DOHH2 (cell line): ENCODE results near the gene CMIP.

Source experiments
- H3F3A ChIP-seq: fragments of 200-600 bp; sonication (generic), shearing (Covaris generic); 2 replicates; pipeline ENCODE4 v1.6.0; 2016; ENCODE audit warnings: antibody characterized with exemption, mild to moderate bottlenecking; ENCODE audit not compliant: control insufficient read depth, insufficient read depth
- H3K27ac ChIP-seq: fragments of 200-600 bp; sonication (generic); 2 replicates; pipeline ENCODE4 v1.5.1; 2014; ENCODE audit warnings: low read depth, mild to moderate bottlenecking, low read length, moderate library complexity
- H3K27me3 ChIP-seq: fragments of 200-600 bp; sonication (generic); 2 replicates; pipeline ENCODE4 v1.6.1; 2014; ENCODE audit warnings: mild to moderate bottlenecking, low read length, mixed read lengths; ENCODE audit not compliant: control insufficient read depth
- H3K36me3 ChIP-seq: fragments of 200-600 bp; sonication (generic); 2 replicates; pipeline ENCODE4 v1.6.1; 2014; ENCODE audit warnings: mild to moderate bottlenecking, low read length, moderate library complexity, mixed read lengths; ENCODE audit not compliant: control insufficient read depth
- H3K4me1 ChIP-seq: fragments of 200-600 bp; sonication (generic); 2 replicates; pipeline ENCODE4 v1.6.1; 2014; ENCODE audit warnings: mild to moderate bottlenecking, low read length, mixed read lengths; ENCODE audit not compliant: control insufficient read depth
- H3K4me2 ChIP-seq: fragments of 200-600 bp; sonication (generic); 2 replicates; pipeline ENCODE4 v1.6.0; 2014; ENCODE audit warnings: mild to moderate bottlenecking, low read length, moderate library complexity
- H3K4me3 ChIP-seq: fragments of 200-600 bp; sonication (generic); 2 replicates; pipeline ENCODE4 v1.5.1; 2014; ENCODE audit warnings: mild to moderate bottlenecking, low read length, mixed read lengths
- H3K79me2 ChIP-seq: fragments of 200-600 bp; sonication (generic); 2 replicates; pipeline ENCODE4 v1.6.1; 2014; ENCODE audit warnings: mild to moderate bottlenecking, low read length, mixed read lengths; ENCODE audit not compliant: control insufficient read depth
- H3K9me2 ChIP-seq: fragments of 200-600 bp; sonication (generic); replicated peaks from 2 replicates; pipeline ENCODE4 v1.6.1; 2014; ENCODE audit warnings: mild to moderate bottlenecking, low read length, mixed read lengths; ENCODE audit not compliant: control insufficient read depth
- H3K9me3 ChIP-seq: fragments of 200-600 bp; sonication (generic); 2 replicates; pipeline ENCODE4 v1.6.1; 2014; ENCODE audit warnings: antibody characterized with exemption, low read length, mixed read lengths; ENCODE audit not compliant: control insufficient read depth, insufficient read depth
- H4K20me1 ChIP-seq: fragments of 200-600 bp; sonication (generic); 2 replicates; pipeline ENCODE4 v1.6.0; 2014; ENCODE audit warnings: low read depth, mild to moderate bottlenecking, antibody characterized with exemption, low read length, moderate library complexity; ENCODE audit not compliant: control insufficient read depth, insufficient read depth
- EZH2phosphoT487 ChIP-seq: fragments of 200-600 bp; sonication (generic); IDR thresholded peaks from 2 replicates; pipeline ENCODE4 v1.6.1; 2017; ENCODE audit warnings: borderline replicate concordance, mild to moderate bottlenecking, antibody characterized with exemption, low read length, moderate library complexity, mixed read lengths
- TF ChIP-seq, protein P1 (sequence below): fragments of 200-600 bp; sonication (generic); IDR thresholded peaks from one replicate; pipeline ENCODE4 v1.5.1; 2014; ENCODE audit warnings: antibody characterized with exemption, mild to moderate bottlenecking, low read depth, low read length; ENCODE audit not compliant: poor library complexity, severe bottlenecking

Gene CMIP

DNA sequence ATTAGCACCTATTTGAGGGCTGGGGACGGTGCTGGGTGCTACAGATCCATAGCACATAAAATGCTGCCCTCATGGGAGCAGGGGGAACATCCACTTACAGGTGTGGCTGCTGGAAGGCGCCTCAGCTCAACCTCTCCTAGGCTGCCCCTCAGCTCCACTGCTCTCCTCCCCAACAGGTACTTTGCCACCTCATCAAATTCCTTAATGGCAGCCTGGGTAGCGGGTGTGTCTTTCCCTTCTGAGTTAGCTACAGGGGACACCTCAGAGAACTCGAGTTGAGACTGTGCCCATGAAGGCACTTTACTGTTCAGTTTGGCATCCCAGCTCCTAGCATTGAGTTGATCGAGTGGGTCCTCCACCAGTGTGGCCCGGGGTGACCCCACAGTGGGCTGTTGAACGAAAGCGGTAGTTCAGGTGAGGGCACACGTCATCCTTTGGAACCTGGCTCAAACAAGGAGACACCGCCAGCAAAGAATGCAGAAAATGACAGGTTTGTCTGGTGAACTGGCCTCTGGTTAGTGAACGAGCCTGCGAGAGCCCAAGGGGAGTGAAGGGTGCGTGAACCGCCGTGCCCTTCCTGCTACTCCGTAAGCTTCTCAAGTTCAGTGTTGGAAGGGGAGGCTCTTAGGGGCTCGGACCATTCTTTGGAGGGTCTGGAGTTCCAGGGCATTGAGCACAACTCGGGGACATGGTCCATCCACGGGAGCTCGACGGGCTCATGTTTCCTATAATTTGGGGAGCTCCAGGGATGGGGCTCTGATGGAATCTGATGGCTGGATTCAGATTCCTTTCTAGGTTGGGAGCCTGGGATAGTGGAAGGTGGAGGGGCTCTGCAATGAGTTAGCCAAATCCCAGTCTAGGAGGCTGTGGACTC, 3.5 kb upstream of the CMIP start:
- H3K4me1 ChIP-seq = peaks cover 10% of the 10 kb centered on the region
- peaks cover 5% of the 10 kb centered on the region; the same call in 1 of the 2 replicates for H3K36me3 ChIP-seq
- TF ChIP-seq, protein P1, sequence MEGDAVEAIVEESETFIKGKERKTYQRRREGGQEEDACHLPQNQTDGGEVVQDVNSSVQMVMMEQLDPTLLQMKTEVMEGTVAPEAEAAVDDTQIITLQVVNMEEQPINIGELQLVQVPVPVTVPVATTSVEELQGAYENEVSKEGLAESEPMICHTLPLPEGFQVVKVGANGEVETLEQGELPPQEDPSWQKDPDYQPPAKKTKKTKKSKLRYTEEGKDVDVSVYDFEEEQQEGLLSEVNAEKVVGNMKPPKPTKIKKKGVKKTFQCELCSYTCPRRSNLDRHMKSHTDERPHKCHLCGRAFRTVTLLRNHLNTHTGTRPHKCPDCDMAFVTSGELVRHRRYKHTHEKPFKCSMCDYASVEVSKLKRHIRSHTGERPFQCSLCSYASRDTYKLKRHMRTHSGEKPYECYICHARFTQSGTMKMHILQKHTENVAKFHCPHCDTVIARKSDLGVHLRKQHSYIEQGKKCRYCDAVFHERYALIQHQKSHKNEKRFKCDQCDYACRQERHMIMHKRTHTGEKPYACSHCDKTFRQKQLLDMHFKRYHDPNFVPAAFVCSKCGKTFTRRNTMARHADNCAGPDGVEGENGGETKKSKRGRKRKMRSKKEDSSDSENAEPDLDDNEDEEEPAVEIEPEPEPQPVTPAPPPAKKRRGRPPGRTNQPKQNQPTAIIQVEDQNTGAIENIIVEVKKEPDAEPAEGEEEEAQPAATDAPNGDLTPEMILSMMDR = no peak
- TF ChIP-seq EZH2phosphoT487 = no peak

DNA sequence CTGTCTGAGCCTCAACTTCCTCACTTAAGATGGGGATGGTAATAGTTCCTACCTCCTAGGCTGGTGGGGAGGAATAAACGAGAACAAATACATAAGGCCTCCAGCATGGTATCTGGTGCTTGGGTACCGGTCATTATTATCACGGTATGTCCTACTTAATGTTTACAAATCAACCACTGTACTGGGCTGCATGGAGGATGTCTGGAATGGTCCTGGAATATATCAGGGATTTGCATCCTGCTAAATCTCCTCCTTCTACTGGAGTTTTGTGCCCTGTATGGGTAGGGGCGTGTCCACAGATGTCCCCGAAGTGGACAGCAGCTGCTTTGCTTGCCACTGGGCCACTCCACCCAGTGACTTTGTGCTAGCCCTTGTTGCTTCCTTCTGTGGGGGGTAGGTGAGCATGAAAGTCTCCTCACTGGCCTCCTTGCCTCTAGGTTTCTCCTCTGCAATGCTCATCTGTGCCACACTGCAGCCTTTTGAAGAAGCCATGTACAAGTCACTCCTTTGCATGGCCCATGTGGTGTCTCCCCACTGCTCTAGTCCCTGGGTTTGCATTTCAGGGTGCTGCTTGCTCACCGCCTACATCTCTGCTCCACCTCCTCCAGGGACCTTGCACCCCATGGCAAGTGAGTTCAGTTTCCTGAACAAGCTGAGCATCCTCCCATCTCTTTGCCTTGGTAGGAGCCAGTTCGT, 2.2 kb upstream of the CMIP start:
- TF ChIP-seq, protein P1 = no peak
- TF ChIP-seq EZH2phosphoT487 = no peak
- Histone ChIP-seq H3K79me2 (peaks cover 23% of the 10 kb centered on the region), H3K9me2 (no peaks in the 10 kb centered on the region), H3K4me3 (no peak overlapping the region), H3K27me3 (peaks cover 47% of the 10 kb centered on the region), H3K27ac (no peak overlapping the region), H3K4me2 (no peak overlapping the region), H3F3A (no peaks in the 10 kb centered on the region), H3K36me3 (peaks cover 7% of the 10 kb centered on the region), H3K4me1 (peaks cover 20% of the 10 kb centered on the region), H4K20me1 (peaks cover 9% of the 10 kb centered on the region; the same call in 1 of the 2 replicates), H3K9me3 (no peaks in the 10 kb centered on the region)

More for the DNA sequence above, 3.5 kb upstream of the CMIP start:
- no peak overlapping the region for H3K4me3 ChIP-seq
- H4K20me1 ChIP-seq = peaks cover 3% of the 10 kb centered on the region; the same call in 1 of the 2 replicates
- peaks cover 47% of the 10 kb centered on the region for H3K27me3 ChIP-seq
- H3K9me3 ChIP-seq = no peaks in the 10 kb centered on the region
- H3K27ac ChIP-seq = no peak overlapping the region
- no peaks in the 10 kb centered on the region for H3F3A ChIP-seq
- peaks cover 11% of the 10 kb centered on the region for H3K79me2 ChIP-seq
- no peak overlapping the region for H3K4me2 ChIP-seq
- H3K9me2 ChIP-seq = no peaks in the 10 kb centered on the region

DNA sequence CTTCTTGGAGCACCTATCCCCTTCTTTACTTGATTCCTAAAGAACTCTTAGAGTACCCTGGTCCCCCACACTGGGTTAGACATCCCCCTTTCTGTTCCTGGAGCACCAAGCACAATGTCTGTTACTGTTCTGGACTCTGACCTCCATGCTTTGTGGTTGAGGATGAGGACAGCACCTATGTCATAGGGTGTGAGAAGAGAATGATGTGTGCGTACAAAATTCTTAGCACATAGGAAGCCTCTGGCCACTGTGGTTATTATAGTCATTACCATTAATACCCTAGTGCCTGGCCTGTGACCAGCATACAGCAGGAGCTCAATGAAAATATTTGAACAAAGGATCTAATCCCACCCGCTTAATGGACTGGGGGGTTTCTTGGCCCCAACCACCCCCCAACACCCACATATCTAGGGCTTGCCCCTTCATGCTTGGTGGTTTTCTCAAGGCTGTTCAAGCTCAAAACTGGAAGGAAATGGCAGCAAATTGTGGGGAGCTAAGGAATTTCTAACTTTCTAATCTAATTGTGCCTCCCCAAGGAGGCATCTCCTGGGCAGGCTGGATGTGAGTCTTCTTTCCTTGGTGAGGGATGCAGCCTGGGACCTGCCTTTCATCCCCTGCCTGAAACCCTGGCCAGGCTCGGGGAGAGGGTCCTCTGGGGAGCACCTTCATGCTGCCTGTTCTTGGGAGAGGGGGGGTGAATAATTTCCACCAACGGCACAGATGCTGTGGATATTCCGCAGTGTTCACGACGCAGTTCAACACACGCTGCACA, 1.5 kb upstream of the CMIP start:
- H3K4me2 ChIP-seq = no peak overlapping the region
- peaks cover 44% of the 10 kb centered on the region for H3K27me3 ChIP-seq
- H4K20me1 ChIP-seq = peaks cover 9% of the 10 kb centered on the region; the same call in 1 of the 2 replicates
- peaks cover 20% of the 10 kb centered on the region for H3K4me1 ChIP-seq
- TF ChIP-seq, protein P1 = no peak
- no peak for TF ChIP-seq EZH2phosphoT487
- no peaks in the 10 kb centered on the region for H3F3A ChIP-seq
- H3K4me3 ChIP-seq = no peak overlapping the region
- no peaks in the 10 kb centered on the region for H3K9me2 ChIP-seq
- no peaks in the 10 kb centered on the region for H3K9me3 ChIP-seq
- peaks cover 9% of the 10 kb centered on the region for H3K36me3 ChIP-seq
- no peak overlapping the region for H3K27ac ChIP-seq
- peaks cover 31% of the 10 kb centered on the region for H3K79me2 ChIP-seq
